Gastroesophageal sphincter (tissue), 3 donors: Measurements from ENCODE around the gene PLAC9.

Experiments
- CTCF ChIP-seq, 4 experiments: fragments of 200-600 bp in 2 of 4; fragments of 450-650 bp in 2 of 4; sonication (generic) in 1 of 4; IDR thresholded peaks; one replicate each; pipeline ENCODE4 v1.5.1; 2017 to 2019; ENCODE audit warnings: antibody characterized with exemption in 4 of 4, mild to moderate bottlenecking in 2 of 4, moderate library complexity in 2 of 4
- EP300 ChIP-seq: sonication (generic); formaldehyde crosslinking; IDR thresholded peaks from one replicate; pipeline ENCODE4 v1.6.1; 2017; ENCODE audit warnings: antibody characterized with exemption, mild to moderate bottlenecking
- POLR2A ChIP-seq, 2 donors: fragments of 450-650 bp; IDR thresholded peaks; one replicate each; pipeline ENCODE4 v1.6.1; 2017; ENCODE audit warnings: antibody characterized with exemption in 2 of 2, mild to moderate bottlenecking in 2 of 2, moderate library complexity in 1 of 2
- POLR2AphosphoS5 ChIP-seq: sonication (generic); formaldehyde crosslinking; IDR thresholded peaks from one replicate; pipeline ENCODE4 v1.6.1; 2017; ENCODE audit warnings: antibody characterized with exemption

GRCh38 chr10:80159166-80159873 is 26.8 kb downstream of the PLAC9 start:
- TF ChIP-seq CTCF (IDR thresholded peaks at IDR 0.05) (no peak), POLR2A (IDR thresholded peaks at IDR 0.05) (no peak), POLR2AphosphoS5 (no peak), EP300 (no peak)
